ENCODE measurements around the gene AGO4. TPM values are rescaled to one million over a fixed set of nuclear protein-coding genes. Genes with fewer than 3 reads are reported as not detected.

AGO4 gene
- polyA plus RNA-seq, 1 donor (not counting 4 experiments of a cell fraction or from before 2014, with no cell fraction given) = 5.2 TPM

DNA sequence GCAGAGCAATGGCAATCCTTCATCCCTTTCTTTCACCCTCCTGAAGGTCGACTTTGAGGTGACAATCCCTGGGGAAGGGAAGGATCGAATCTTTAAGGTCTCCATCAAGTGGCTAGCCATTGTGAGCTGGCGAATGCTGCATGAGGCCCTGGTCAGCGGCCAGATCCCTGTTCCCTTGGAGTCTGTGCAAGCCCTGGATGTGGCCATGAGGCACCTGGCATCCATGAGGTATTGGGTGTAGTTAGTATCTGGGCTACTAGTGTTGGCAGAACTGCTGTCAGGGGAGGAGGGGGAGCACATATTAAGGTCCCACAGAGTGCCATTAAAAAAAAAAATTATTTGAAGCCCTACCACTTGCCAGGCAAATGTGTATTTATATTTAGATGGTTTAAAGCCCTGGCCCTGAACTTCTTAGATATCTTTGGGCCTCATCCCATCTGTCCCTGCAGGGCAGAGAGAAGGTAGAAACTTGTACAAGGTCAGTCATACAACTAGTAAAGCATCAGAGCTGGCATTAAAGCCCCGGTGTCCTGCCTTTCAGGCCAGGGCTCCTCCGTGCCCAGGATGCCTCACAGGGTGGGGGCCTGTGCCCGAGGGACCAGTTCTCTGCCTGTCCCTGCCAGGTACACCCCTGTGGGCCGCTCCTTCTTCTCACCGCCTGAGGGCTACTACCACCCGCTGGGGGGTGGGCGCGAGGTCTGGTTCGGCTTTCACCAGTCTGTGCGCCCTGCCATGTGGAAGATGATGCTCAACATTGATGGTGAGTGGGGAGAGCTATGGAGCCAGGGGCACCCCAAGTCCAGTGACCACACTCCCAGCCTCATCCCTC lies 85.4 kb downstream of the AGO4 start:
- Histone ChIP-seq H3K79me2 (ENCODE audit: control insufficient read depth, insufficient read depth, low read length) (no peaks in the 10 kb centered on the region), H3K9ac (ENCODE audit: control insufficient read depth, extremely low read depth, insufficient read depth, low read length) (no peak overlapping the region), H2AFZ (ENCODE audit: control insufficient read depth, low read length) (no peak overlapping the region), H3K4me2 (ENCODE audit: control insufficient read depth, extremely low read depth, insufficient read depth, low read depth, low read length) (no peak overlapping the region), H3K4me3 (ENCODE audit: control insufficient read depth in 2 of 3, extremely low read depth in 1 of 3, insufficient read depth in 2 of 3, low read depth in 1 of 3, low read length in 3 of 3) (no peak overlapping the region), H3K4me1 (ENCODE audit: control insufficient read depth, extremely low read depth, insufficient read depth, low read length) (no peaks in the 10 kb centered on the region), H3K27ac (ENCODE audit: control insufficient read depth, insufficient read depth, low read length) (no peak overlapping the region), H3K36me3 (ENCODE audit: control insufficient read depth in 2 of 2, extremely low read depth in 1 of 2, insufficient read depth in 2 of 2, low read length in 2 of 2) (peaks cover 8 to 19% of the 10 kb centered on the region in 2 experiments), H3K9me1 (ENCODE audit: control insufficient read depth, extremely low read depth, insufficient read depth, low read length) (no peaks in the 10 kb centered on the region), H3K9me3 (ENCODE audit: control insufficient read depth, low read depth, low read length) (no peaks in the 10 kb centered on the region), H4K20me1 (ENCODE audit: control insufficient read depth, extremely low read depth, insufficient read depth, low read length) (no peaks in the 10 kb centered on the region), H3K27me3 (ENCODE audit: control insufficient read depth, extremely low read depth, insufficient read depth, low read length) (no peaks in the 10 kb centered on the region)
- TF ChIP-seq EZH2 (IDR thresholded peaks at IDR 0.05; ENCODE audit: low read length) = no peak
- TF ChIP-seq, protein P1, sequence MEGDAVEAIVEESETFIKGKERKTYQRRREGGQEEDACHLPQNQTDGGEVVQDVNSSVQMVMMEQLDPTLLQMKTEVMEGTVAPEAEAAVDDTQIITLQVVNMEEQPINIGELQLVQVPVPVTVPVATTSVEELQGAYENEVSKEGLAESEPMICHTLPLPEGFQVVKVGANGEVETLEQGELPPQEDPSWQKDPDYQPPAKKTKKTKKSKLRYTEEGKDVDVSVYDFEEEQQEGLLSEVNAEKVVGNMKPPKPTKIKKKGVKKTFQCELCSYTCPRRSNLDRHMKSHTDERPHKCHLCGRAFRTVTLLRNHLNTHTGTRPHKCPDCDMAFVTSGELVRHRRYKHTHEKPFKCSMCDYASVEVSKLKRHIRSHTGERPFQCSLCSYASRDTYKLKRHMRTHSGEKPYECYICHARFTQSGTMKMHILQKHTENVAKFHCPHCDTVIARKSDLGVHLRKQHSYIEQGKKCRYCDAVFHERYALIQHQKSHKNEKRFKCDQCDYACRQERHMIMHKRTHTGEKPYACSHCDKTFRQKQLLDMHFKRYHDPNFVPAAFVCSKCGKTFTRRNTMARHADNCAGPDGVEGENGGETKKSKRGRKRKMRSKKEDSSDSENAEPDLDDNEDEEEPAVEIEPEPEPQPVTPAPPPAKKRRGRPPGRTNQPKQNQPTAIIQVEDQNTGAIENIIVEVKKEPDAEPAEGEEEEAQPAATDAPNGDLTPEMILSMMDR (optimal IDR thresholded peaks at IDR 0.05 in 1 of 3, IDR thresholded peaks at IDR 0.05 in 1 of 3, conservative IDR thresholded peaks at IDR 0.05 in 1 of 3; ENCODE audit: extremely low read depth in 1 of 3, insufficient read depth in 2 of 3, low read length in 3 of 3) = no peak
- no peak for DNase-seq (ENCODE audit: low read depth, low spot score)
- no peak for FAIRE-seq
- dilution Hi-C loops (cut with MboI; ENCODE audit: extremely low pct_ligation_motif_present, low sequenced_read_pairs) = no loop called here

DNA sequence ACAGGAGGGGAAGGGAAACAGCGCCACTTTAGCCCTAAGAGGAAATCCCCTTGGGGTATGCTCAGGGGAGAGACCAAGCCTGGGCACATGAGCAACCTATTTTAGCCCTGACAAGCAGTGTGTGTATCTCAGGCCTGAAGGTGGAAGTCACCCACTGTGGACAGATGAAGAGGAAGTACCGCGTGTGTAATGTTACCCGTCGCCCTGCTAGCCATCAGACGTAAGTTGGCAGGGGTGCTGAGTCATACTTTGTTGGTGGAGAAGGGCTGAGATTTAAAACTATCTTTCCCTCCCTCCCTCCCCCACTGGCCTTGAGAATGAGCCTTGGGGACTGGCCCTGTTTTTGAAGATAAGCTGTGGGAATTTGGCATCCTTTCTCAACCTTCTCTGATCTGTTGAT lies 86.4 kb downstream of the AGO4 start:
- dilution Hi-C loops (cut with MboI; ENCODE audit: extremely low pct_ligation_motif_present, low sequenced_read_pairs) = no loop called here
- H3K4me1 ChIP-seq (ENCODE audit: control insufficient read depth, extremely low read depth, insufficient read depth, low read length) = no peaks in the 10 kb centered on the region
- H3K36me3 ChIP-seq (ENCODE audit: control insufficient read depth in 2 of 2, extremely low read depth in 1 of 2, insufficient read depth in 2 of 2, low read length in 2 of 2) = peaks cover 4 to 19% of the 10 kb centered on the region in 2 experiments
- H4K20me1 ChIP-seq (ENCODE audit: control insufficient read depth, extremely low read depth, insufficient read depth, low read length) = no peaks in the 10 kb centered on the region
- H3K27ac ChIP-seq (ENCODE audit: control insufficient read depth, insufficient read depth, low read length) = no peak overlapping the region
- H3K27me3 ChIP-seq (ENCODE audit: control insufficient read depth, extremely low read depth, insufficient read depth, low read length) = no peaks in the 10 kb centered on the region
- H3K79me2 ChIP-seq (ENCODE audit: control insufficient read depth, insufficient read depth, low read length) = no peaks in the 10 kb centered on the region
- TF ChIP-seq EZH2 (IDR thresholded peaks at IDR 0.05; ENCODE audit: low read length) = no peak
- TF ChIP-seq, protein P1 (optimal IDR thresholded peaks at IDR 0.05 in 1 of 3, IDR thresholded peaks at IDR 0.05 in 1 of 3, conservative IDR thresholded peaks at IDR 0.05 in 1 of 3; ENCODE audit: extremely low read depth in 1 of 3, insufficient read depth in 2 of 3, low read length in 3 of 3) = no peak
- no peak overlapping the region for H3K4me3 ChIP-seq (ENCODE audit: control insufficient read depth in 2 of 3, extremely low read depth in 1 of 3, insufficient read depth in 2 of 3, low read depth in 1 of 3, low read length in 3 of 3)
- DNase-seq (ENCODE audit: low read depth, low spot score) = no peak
- no peaks in the 10 kb centered on the region for H3K9me3 ChIP-seq (ENCODE audit: control insufficient read depth, low read depth, low read length)
- no peak overlapping the region for H2AFZ ChIP-seq (ENCODE audit: control insufficient read depth, low read length)
- H3K9me1 ChIP-seq (ENCODE audit: control insufficient read depth, extremely low read depth, insufficient read depth, low read length) = no peaks in the 10 kb centered on the region
- FAIRE-seq = no peak
- no peak overlapping the region for H3K4me2 ChIP-seq (ENCODE audit: control insufficient read depth, extremely low read depth, insufficient read depth, low read depth, low read length)
- no peak overlapping the region for H3K9ac ChIP-seq (ENCODE audit: control insufficient read depth, extremely low read depth, insufficient read depth, low read length)
